ENCODE results near the gene CHAC1. TPM values are rescaled to one million over a fixed set of nuclear protein-coding genes. Genes with fewer than 3 reads are reported as not detected.

Gene CHAC1
- total and polyA plus RNA-seq, 2 of the 13 experiments (the other 11 are each of a cell fraction or from before 2014, with no cell fraction given) = 0.44 TPM; not detected in 1

DNA sequence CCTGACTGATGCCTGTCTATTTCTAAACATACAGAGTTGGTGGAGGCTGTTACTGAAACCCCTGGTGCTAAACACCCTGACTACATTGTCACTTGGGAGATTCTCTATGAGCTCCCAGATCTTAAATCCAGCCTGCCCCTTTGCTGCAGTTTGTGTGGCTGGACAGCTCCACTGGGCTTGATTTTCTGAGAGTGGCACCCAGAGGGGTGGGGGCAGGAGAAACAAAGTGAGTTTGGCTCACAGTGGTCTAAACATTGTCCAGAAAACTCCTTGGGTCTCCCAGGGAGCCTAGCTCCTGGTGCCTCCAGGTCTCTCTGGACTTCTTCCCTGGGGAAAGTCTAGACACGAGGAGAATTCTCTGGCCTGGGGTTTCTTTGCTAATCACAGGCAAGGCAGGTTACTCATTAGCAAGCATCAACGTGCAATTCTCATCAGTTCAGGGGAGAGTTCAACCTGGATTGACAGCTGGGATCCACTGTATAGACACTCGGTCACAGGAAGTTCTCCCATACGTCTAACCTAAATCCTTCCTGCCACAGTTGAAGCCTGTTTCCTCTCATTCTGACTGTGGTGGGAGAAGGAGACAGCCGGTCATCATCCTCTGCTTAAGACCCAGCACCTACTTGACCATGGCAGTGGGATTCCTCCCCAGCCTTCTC is 31.2 kb upstream of the CHAC1 start (continued):
- TF ChIP-seq ZBTB33 (CRISPR knock-in tag; IDR thresholded peaks at IDR 0.05) = no peak
- TF ChIP-seq KLF11 (CRISPR knock-in tag; IDR thresholded peaks at IDR 0.05) = no peak
- TF ChIP-seq, protein P1, sequence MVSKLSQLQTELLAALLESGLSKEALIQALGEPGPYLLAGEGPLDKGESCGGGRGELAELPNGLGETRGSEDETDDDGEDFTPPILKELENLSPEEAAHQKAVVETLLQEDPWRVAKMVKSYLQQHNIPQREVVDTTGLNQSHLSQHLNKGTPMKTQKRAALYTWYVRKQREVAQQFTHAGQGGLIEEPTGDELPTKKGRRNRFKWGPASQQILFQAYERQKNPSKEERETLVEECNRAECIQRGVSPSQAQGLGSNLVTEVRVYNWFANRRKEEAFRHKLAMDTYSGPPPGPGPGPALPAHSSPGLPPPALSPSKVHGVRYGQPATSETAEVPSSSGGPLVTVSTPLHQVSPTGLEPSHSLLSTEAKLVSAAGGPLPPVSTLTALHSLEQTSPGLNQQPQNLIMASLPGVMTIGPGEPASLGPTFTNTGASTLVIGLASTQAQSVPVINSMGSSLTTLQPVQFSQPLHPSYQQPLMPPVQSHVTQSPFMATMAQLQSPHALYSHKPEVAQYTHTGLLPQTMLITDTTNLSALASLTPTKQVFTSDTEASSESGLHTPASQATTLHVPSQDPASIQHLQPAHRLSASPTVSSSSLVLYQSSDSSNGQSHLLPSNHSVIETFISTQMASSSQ (IDR thresholded peaks at IDR 0.05; ENCODE audit: low read depth) = 0 out of 2 replicates have a peak, but pooled peaks have one; percentile 32
- TF ChIP-seq, protein P1 (CRISPR knock-in tag; IDR thresholded peaks at IDR 0.05; ENCODE audit: borderline replicate concordance) = no peak
- TF ChIP-seq ZMYM3 (CRISPR knock-in tag; IDR thresholded peaks at IDR 0.05) = peak; percentile 99
- no peak for TF ChIP-seq ZNF549 (CRISPR knock-in tag; IDR thresholded peaks at IDR 0.05)
- TF ChIP-seq, protein P2, sequence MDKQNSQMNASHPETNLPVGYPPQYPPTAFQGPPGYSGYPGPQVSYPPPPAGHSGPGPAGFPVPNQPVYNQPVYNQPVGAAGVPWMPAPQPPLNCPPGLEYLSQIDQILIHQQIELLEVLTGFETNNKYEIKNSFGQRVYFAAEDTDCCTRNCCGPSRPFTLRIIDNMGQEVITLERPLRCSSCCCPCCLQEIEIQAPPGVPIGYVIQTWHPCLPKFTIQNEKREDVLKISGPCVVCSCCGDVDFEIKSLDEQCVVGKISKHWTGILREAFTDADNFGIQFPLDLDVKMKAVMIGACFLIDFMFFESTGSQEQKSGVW (CRISPR knock-in tag; IDR thresholded peaks at IDR 0.05; ENCODE audit: borderline replicate concordance) = no peak
